ENCODE measurements around the gene UGT1A4.

Gene UGT1A4

GRCh38 chr2:233792720-233793119 lies 74.2 kb downstream of the UGT1A4 start:
- no peak for DNase-seq

- DNase-seq, result no peak
Observed at GRCh38 chr2:233793465-233794127, 75.1 kb downstream of the UGT1A4 start.

- no peak for DNase-seq
Observed at GRCh38 chr2:233794128-233794658, 75.7 kb downstream of the UGT1A4 start.

GRCh38 chr2:233795735-233796171 lies 77.2 kb downstream of the UGT1A4 start:
- DNase-seq, result no peak

- no peak for DNase-seq
Observed at GRCh38 chr2:233796254-233796653, 77.7 kb downstream of the UGT1A4 start.

- DNase-seq, result no peak
Observed at GRCh38 chr2:233798335-233799086, 80.0 kb downstream of the UGT1A4 start.

GRCh38 chr2:233799087-233799665 lies 80.6 kb downstream of the UGT1A4 start:
- DNase-seq, result no peak

- DNase-seq, result no peak
Observed at GRCh38 chr2:233799716-233800115, 81.2 kb downstream of the UGT1A4 start.

GRCh38 chr2:233800208-233800607 lies 81.7 kb downstream of the UGT1A4 start:
- DNase-seq, result no peak

- DNase-seq, result no peak
Observed at GRCh38 chr2:233801357-233802131, 83.0 kb downstream of the UGT1A4 start.

GRCh38 chr2:233802132-233802815 lies 83.7 kb downstream of the UGT1A4 start:
- no peak for DNase-seq

GRCh38 chr2:233803292-233803911 lies 84.9 kb downstream of the UGT1A4 start:
- DNase-seq, result no peak

- DNase-seq, result no peak
Observed at GRCh38 chr2:233803994-233804393, 85.5 kb downstream of the UGT1A4 start.

GRCh38 chr2:233807215-233807865 lies 88.8 kb downstream of the UGT1A4 start:
- no peak for DNase-seq

- no peak for DNase-seq
Observed at GRCh38 chr2:233807966-233808935, 89.7 kb downstream of the UGT1A4 start.

- no peak for DNase-seq
Observed at GRCh38 chr2:233810385-233810784, 91.8 kb downstream of the UGT1A4 start.

- DNase-seq, result no peak
Observed at GRCh38 chr2:233811087-233811486, 92.6 kb downstream of the UGT1A4 start.

- no peak for DNase-seq
Observed at GRCh38 chr2:233811732-233812131, 93.2 kb downstream of the UGT1A4 start.

GRCh38 chr2:233813236-233814055 lies 94.9 kb downstream of the UGT1A4 start:
- DNase-seq, result no peak

Measured in bone marrow (tissue), 2 donors.